VCaP (cell line): ENCODE data around the gene TNPO1.

Experiments
- H3K27ac ChIP-seq: fragments of 450-650 bp; 2 replicates; pipeline ENCODE4 v1.5.1; 2017
- CTCF ChIP-seq: fragments of 450-650 bp; conservative IDR thresholded peaks from 2 replicates; pipeline ENCODE4 v1.5.1; 2017; ENCODE audit warnings: mild to moderate bottlenecking, moderate library complexity

Gene TNPO1

GRCh38 chr5:72936893-72937292 is 120.4 kb downstream of the TNPO1 start:
- no peak for TF ChIP-seq CTCF
- no peak overlapping the region for H3K27ac ChIP-seq

GRCh38 chr5:72937517-72938061 is 121.1 kb downstream of the TNPO1 start:
- no peak overlapping the region for H3K27ac ChIP-seq
- TF ChIP-seq CTCF, result no peak

- no peak for TF ChIP-seq CTCF
- H3K27ac ChIP-seq, result no peak overlapping the region
Observed at GRCh38 chr5:72938206-72938605, 121.7 kb downstream of the TNPO1 start.

GRCh38 chr5:72940082-72940481 is 123.6 kb downstream of the TNPO1 start:
- H3K27ac ChIP-seq, result peak overlapping the region; percentile 32; the same call in 1 of the 2 replicates
- TF ChIP-seq CTCF, result no peak

GRCh38 chr5:72943307-72943706 is 126.8 kb downstream of the TNPO1 start:
- no peak for TF ChIP-seq CTCF
- H3K27ac ChIP-seq, result no peak overlapping the region

- H3K27ac ChIP-seq, result no peak overlapping the region
- no peak for TF ChIP-seq CTCF
Observed at GRCh38 chr5:72947498-72947897, 131.0 kb downstream of the TNPO1 start.

- H3K27ac ChIP-seq, result no peak overlapping the region
Observed at GRCh38 chr5:72949481-72949880, 133.0 kb downstream of the TNPO1 start.

More at GRCh38 chr5:72949481-72949880, 133.0 kb downstream of the TNPO1 start:
- TF ChIP-seq CTCF, result no peak
